KOPT-K1 (cell line): Measurements from ENCODE around the gene ASRGL1.
A peak's percentile ranks its signal among the peaks of the same experiment; 100 is the strongest.
"Not testable (repeated sequence)": the region's sequence is repeated elsewhere in the genome, so short reads cannot be mapped to it uniquely, and the experiment has no call there.

ENCODE experiments used
- H3K27ac ChIP-seq: fragments of 200-600 bp; sonication (generic); 2 replicates; pipeline ENCODE4 v1.5.1; 2016; ENCODE audit warnings: antibody characterized with exemption, mild to moderate bottlenecking, low read depth, low read length; ENCODE audit not compliant: poor library complexity, severe bottlenecking
- H3K36me3 ChIP-seq: fragments of 200-600 bp; sonication (generic); 2 replicates; pipeline ENCODE4 v1.5.1; 2017; ENCODE audit warnings: antibody characterized with exemption, mild to moderate bottlenecking, low read length, moderate library complexity; ENCODE audit not compliant: insufficient read depth
- H3K9me3 ChIP-seq: fragments of 200-600 bp; sonication (generic); 2 replicates; pipeline ENCODE4 v1.5.1; 2017; ENCODE audit warnings: antibody characterized with exemption, low read length, mild to moderate bottlenecking; ENCODE audit not compliant: insufficient read depth, poor library complexity, severe bottlenecking

The ASRGL1 gene

DNA sequence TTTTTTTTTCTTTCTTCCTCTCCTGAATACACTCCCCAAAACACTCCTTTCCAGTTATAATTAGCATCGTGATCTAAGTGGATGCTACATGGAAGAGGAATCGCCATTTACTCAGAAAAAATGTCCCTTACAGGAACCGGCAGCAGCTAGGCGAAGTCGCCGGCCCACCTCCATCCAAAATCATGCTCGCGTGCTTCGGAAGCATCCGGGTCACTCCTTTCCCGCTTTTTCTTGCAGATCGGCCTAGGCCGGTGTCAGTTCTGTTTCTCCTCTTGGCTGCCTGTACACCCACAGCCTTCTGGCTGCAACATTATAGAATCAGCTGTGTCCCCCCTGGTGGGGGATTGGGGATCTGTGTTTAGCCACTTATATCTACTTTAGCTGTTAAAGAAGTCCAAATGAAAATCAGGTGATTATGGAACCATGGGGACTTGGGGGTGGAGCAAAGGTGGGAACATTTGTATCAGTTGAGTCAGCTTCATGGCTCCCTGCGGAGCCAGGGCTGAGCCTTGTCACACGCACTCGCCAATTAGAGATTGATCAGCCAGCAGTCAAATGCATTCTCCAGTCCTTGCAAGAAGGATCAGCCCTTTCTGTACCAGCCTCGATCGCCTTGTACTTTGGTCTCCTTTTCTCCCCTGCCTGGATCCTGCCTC lies 36.3 kb downstream of the ASRGL1 start:
- Histone ChIP-seq H3K27ac (no peak overlapping the region), H3K36me3 (peaks cover 6% of the 10 kb centered on the region; the same call in 1 of the 2 replicates), H3K9me3 (no peaks in the 10 kb centered on the region)

DNA sequence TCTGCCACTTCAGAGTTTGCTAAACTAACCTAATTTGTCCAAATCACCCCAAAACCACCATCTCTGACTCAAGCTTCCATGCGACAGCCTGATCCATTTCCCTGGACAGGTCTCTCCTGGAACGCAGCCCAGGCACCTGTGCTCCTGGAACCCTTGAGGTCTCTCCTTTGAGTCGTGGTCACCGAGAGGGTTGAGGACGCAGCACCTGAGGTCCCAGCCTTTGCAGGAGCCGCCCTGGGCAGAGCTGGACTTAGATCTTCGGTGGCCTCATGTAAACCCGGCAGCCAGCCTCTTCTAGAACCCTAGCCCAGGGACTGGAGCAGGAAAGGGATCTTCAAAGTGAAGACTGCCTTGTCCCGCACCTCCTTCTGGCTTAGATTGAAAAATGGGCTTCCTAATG lies 37.6 kb downstream of the ASRGL1 start:
- Histone ChIP-seq H3K9me3 (no peaks in the 10 kb centered on the region), H3K27ac (no peak overlapping the region), H3K36me3 (peaks cover 6% of the 10 kb centered on the region; the same call in 1 of the 2 replicates)

DNA sequence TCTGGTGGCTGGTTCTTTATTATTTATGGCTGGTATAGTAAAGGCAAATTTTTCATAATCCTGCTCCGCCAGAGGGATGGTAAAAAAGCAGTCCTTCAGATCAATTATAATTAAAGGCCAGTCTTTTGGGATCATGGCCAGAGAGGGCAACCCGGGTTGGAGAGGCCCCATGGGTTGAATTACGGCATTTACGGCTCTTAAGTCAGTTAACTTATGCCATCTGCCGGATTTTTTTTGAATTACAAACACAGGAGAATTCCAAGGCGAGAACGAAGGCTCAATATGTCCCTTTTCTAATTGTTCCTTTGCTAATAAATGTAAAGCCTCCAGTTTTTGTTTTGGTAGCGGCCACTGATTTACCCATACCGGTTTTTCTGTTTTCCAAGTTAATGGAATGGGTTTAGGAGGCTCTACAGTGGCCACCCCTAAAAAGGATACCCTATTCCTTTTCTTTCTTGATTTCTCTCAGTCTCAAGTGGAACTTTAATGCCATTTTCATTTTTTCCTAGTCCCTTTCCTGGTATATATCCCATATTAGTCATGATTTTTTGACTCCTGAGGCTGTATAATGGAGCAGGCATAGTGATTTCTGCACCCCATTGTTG lies 41.3 kb downstream of the ASRGL1 start:
- H3K36me3 ChIP-seq, H3K27ac ChIP-seq, H3K9me3 ChIP-seq: not testable (repeated sequence)

DNA sequence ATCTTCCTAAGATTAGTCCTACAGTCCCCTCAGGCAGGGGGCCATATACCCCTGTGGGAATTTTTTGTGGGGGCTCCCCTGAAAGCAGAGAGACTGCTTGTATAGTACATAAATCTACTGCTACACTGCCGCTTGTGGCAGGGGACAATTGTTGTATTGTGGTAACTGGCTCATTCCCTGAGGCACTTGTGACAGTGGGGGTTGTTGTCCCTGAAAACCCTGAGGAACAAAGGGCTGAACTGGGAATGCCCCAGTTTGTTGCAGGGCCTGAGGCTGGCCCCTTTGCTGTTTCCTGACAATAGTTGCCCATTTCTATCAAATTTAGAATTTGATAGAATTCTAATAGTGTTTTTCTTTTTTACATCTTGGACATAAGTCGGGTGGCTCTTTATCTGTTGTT lies 42.3 kb downstream of the ASRGL1 start:
- H3K27ac ChIP-seq, H3K36me3 ChIP-seq, H3K9me3 ChIP-seq: not testable (repeated sequence)

DNA sequence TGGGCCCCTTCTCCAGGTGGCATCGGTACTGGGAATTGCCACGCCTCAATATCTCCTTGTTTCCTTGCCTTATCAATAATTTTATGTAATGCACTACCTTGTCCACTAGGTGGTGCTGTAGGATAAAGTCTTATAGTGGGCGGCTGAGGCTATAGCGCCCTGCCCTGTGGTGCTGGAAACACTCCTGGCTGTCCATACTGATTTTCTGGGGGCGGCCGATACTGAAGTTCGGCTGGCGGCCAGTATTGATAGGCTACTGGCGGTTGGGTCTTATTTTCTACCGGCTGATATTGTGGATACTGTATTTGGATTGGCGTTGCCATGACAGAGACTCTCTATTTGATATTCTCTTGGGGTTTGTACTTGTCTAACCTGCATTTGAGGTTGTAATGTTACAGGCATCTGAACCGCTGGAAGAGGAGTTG lies 43.6 kb downstream of the ASRGL1 start:
- not testable (repeated sequence) for H3K36me3 ChIP-seq, H3K9me3 ChIP-seq, H3K27ac ChIP-seq

DNA sequence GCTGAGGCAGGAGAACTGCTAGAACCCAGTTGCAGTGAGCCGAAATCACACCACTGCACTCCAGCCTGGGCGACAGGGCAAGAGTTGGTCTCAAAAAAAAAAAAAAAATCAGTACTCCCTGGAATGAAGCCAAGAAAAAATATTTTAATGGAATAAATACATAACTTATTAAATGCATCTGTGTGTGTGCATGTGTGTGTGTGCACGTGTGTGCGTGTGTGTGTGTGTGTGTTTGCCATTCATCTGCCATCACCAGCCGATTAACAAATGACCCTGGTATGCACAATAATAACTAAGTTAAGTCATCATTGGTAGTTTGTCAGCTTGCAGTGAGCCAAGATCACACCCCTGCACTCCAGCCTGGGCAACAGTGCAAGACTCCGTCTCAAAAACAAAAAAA lies 46.6 kb downstream of the ASRGL1 start:
- Histone ChIP-seq H3K27ac (no peak overlapping the region), H3K36me3 (0 out of 2 replicates have a peak, but pooled peaks cover 5% of the 10 kb centered on the region), H3K9me3 (no peaks in the 10 kb centered on the region)

DNA sequence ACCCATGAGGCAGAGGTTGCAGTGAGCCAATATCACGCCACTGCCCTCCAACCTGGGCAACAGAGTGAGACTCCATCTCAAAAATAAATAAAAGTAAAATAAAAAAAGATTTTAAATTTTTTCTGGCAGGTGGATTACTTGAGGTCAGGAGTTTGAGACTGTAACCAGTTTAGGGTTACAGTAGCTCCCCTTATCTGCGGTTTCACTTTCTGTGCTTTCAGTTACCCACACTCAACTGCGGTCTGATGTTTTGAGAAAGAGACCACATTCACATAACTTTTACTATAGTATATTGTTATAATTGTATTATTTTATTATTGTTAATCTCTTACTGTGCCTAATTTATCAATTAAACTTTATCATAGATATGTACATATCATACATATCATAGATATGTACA lies 48.8 kb downstream of the ASRGL1 start:
- H3K9me3 ChIP-seq, H3K36me3 ChIP-seq: not testable (repeated sequence)
- peak overlapping the region; percentile 37 for H3K27ac ChIP-seq

DNA sequence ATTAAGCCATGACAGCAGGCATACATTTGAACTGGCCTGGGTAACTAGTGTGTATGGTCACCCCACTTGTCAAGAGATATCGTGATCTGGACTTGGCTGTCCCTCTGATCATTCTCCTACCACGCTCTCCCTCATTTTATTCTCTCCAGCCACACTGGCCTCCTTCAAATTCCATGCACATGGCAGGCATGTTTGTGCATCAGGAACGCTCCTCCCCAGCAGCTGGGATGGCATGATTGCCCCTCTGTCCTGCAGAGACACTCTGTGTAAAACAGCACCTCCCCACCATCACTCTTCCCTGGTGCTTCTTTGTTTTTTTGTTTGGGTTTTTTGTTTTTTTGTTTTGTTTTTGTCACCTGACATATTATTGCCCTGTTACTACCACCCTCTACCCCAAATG lies 50.1 kb downstream of the ASRGL1 start:
- H3K36me3 ChIP-seq: peaks cover 15% of the 10 kb centered on the region; the same call in 1 of the 2 replicates
- no peak overlapping the region for H3K27ac ChIP-seq
- no peaks in the 10 kb centered on the region for H3K9me3 ChIP-seq

DNA sequence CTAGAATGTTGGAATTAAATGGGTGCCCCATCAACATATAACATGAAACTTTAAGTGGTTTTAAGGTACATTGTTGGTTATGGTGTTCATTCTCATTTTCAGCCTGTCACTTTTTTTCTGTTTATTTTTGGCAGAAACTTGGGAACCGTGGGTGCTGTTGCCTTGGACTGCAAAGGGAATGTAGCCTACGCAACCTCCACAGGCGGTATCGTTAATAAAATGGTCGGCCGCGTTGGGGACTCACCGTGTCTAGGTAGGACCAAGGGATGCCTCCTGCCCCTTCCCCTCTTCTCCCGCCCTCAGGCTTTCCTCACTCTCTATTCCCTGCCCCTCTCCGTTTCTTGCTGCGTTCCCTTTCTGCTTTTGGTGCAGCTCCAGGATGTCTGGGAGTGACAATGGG lies 51.8 kb downstream of the ASRGL1 start:
- H3K36me3 ChIP-seq: peaks cover 19% of the 10 kb centered on the region; the same call in 1 of the 2 replicates
- H3K9me3 ChIP-seq: no peaks in the 10 kb centered on the region
- H3K27ac ChIP-seq: no peak overlapping the region

DNA sequence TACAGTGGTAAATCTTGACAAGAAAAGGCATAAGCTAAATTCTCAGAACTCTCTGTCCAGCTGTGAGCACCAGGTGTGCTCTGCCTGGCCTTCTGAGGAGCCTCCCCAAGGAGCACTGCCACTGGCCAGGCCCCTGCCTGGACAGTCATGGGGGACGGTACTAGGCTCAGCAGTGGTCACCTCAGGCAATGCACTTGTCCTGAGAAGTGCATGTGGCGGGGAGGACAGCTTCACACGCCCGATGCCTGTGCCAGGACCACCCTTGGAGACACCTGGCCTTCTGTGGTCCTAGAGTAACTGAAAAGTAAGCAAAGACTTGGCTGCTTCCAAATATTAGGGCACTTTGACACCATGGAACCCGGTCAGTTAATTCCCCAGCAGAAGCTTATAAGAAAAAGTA lies 53.0 kb downstream of the ASRGL1 start:
- peaks cover 19% of the 10 kb centered on the region; the same call in 1 of the 2 replicates for H3K36me3 ChIP-seq
- no peak overlapping the region for H3K27ac ChIP-seq
- no peaks in the 10 kb centered on the region for H3K9me3 ChIP-seq

DNA sequence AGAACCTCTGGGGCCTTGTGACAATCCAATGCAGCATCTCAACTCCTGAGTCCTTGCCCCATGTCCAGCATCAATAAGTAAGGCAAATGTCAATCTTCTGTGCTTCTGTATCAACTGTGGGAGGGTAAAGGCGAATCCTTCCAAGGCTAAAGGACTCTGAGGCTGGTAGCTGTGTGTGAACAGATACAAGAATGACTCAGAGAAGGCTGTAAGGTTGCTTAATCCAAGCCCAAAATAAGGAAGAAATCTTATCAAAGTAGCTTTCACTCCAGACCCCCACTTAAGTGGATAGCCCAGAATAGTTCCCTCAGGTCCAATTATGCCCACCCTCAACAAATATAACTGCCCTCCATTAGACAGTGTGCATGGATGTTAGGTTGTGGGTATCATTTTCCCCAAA lies 53.5 kb downstream of the ASRGL1 start:
- H3K36me3 ChIP-seq: peaks cover 19% of the 10 kb centered on the region; the same call in 1 of the 2 replicates
- H3K9me3 ChIP-seq: no peaks in the 10 kb centered on the region
- H3K27ac ChIP-seq: no peak overlapping the region

DNA sequence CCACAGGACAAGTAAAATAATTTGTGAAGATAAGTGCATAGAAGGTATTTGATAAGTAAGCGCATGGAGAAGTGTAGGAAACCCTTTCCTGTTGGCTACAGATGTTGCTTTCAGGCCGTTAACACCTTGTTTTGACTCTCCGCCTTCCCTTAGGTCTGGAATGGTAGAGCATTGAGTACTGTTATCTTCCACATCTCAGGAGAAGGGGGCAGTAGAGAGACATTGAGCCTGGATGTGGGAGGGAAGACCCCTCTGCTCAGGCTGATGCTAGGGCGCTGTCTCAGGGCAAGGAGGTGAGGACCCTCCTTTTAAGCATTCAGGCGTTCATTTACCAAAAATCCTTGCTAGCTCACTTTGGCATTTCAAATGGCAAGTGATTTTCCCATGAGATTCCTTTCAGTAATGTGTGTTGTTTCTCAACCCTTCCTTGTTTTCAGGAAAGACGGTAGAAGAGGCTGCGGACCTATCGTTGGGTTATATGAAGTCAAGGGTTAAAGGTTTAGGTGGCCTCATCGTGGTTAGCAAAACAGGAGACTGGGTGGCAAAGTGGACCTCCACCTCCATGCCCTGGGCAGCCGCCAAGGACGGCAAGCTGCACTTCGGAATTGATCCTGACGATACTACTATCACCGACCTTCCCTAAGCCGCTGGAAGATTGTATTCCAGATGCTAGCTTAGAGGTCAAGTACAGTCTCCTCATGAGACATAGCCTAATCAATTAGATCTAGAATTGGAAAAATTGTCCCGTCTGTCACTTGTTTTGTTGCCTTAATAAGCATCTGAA lies 54.6 kb downstream of the ASRGL1 start:
- no peak overlapping the region for H3K27ac ChIP-seq
- H3K9me3 ChIP-seq: no peaks in the 10 kb centered on the region
- peaks cover 19% of the 10 kb centered on the region; the same call in 1 of the 2 replicates for H3K36me3 ChIP-seq

DNA sequence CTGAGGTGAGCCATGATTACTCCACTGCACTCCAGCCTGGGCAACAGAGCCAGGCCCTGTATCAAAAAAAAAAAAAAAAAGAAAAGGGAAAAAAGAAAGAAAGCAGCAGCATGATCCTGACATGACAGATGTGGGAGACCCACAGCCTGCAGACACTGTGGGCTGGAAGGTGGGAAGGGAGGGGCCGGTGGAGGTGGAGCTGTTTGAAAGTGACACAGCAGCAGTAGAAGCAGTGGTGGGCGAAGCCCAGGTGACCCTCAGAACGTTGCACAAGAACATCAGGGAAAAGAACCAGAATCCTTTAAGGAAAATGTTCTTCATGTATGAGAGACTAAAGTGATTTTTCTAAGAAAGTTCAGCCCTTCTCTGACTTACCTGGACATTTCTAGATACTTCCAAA lies 55.3 kb downstream of the ASRGL1 start:
- H3K27ac ChIP-seq: no peak overlapping the region

DNA sequence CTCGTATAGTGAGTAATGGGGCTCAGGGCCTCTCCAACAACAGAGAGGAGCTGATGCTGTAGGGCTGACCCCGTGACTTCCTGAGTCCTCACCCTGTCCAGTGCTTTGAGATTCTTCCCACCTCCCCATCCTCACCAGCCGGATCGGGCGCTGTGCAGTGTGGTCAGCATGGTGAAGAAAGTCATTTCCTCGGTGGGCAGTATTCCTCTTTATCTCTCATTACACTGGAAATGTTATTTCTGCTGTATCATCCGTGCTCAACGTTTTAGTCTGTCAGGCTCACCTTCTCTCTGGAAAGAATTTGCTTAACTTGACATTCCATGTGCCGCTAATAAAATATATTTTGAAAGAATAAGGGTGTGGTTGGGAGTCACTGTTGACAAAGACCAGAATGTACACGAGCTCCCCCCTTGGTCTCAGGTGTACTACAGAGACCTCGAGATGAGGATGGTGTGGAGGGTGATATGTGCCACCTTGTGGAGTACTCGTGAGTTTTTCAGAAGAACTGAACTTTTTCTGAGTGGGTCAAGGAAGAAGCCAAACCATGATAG lies 55.9 kb downstream of the ASRGL1 start:
- Histone ChIP-seq H3K9me3 (no peaks in the 10 kb centered on the region), H3K36me3 (peaks cover 19% of the 10 kb centered on the region; the same call in 1 of the 2 replicates), H3K27ac (no peak overlapping the region)

More for the DNA sequence above, 55.3 kb downstream of the ASRGL1 start:
- Histone ChIP-seq H3K36me3 (peaks cover 19% of the 10 kb centered on the region; the same call in 1 of the 2 replicates), H3K9me3 (no peaks in the 10 kb centered on the region)

DNA sequence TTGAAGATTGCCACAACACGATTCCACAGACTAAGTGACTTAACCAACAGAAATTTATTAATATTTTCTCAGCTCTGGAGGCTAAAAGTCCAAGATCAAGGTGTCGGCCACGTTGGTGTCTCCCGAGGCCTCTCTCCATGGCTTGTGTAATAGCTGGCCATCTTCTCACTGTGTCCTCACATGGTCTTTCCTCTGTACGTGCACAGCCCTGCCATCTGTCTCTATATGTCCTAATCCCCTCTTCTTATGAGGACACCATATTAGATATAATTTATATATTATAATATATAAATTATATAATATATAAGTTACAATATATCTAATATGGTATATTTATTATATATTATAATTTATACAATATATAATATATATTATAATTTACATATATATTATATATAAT lies 56.5 kb downstream of the ASRGL1 start:
- Histone ChIP-seq H3K9me3 (no peaks in the 10 kb centered on the region), H3K36me3 (peaks cover 19% of the 10 kb centered on the region; the same call in 1 of the 2 replicates), H3K27ac (no peak overlapping the region)
